Liver (tissue), 9 donors: Measurements from ENCODE around the gene CAPRIN2. TPM values are rescaled to one million over a fixed set of nuclear protein-coding genes. Genes with fewer than 3 reads are reported as not detected.

ENCODE experiments used
- DNase-seq: peaks from one replicate; pipeline ENCODE4 v3.0.0-alpha.2; 2017; ENCODE audit warnings: low spot score
- H3K27ac ChIP-seq, 2 donors: one replicate each; pipeline ENCODE4 v1.7.0; 2013; ENCODE audit warnings: inconsistent platforms in 2 of 2, low read length in 2 of 2, control low read depth in 1 of 2, low read depth in 1 of 2, mild to moderate bottlenecking in 1 of 2
- H3K27me3 ChIP-seq, 4 donors: one replicate each; pipeline versions ENCODE4 v1.6.1 to v1.7.0; 2013; ENCODE audit warnings: low read length in 3 of 4, inconsistent platforms in 1 of 4, mild to moderate bottlenecking in 1 of 4, moderate library complexity in 1 of 4; ENCODE audit not compliant: control insufficient read depth in 4 of 4, insufficient read depth in 4 of 4
- H3K36me3 ChIP-seq, 4 donors: one replicate each; pipeline versions ENCODE4 v1.6.1 to v1.7.0; 2013; ENCODE audit warnings: low read length in 3 of 4, mild to moderate bottlenecking in 3 of 4, low read depth in 1 of 4, moderate library complexity in 1 of 4; ENCODE audit not compliant: control insufficient read depth in 4 of 4, insufficient read depth in 3 of 4
- H3K4me1 ChIP-seq, 4 donors: one replicate each; pipeline versions ENCODE4 v1.6.1 to v1.7.0; 2013; ENCODE audit warnings: low read length in 3 of 4, mild to moderate bottlenecking in 3 of 4, moderate library complexity in 1 of 4; ENCODE audit not compliant: control insufficient read depth in 4 of 4, insufficient read depth in 4 of 4
- H3K4me3 ChIP-seq, 3 donors: one replicate each; pipeline versions ENCODE4 v1.6.1 to v1.7.0; 2013; ENCODE audit warnings: low read length in 3 of 3, control low read depth in 1 of 3, low read depth in 1 of 3, mild to moderate bottlenecking in 1 of 3
- H3K9ac ChIP-seq, 2 donors: one replicate each; pipeline ENCODE4 v1.7.0; 2013; ENCODE audit warnings: low read length in 2 of 2, mild to moderate bottlenecking in 2 of 2, moderate library complexity in 2 of 2, control low read depth in 1 of 2, low read depth in 1 of 2
- H3K9me3 ChIP-seq, 4 donors: one replicate each; pipeline versions ENCODE4 v1.6.1 to v1.7.0; 2013; ENCODE audit warnings: low read length in 3 of 4; ENCODE audit not compliant: control insufficient read depth in 4 of 4
- ATF3 ChIP-seq: IDR thresholded peaks from 2 replicates; pipeline ENCODE4 v1.6.1; 2016; ENCODE audit warnings: antibody characterized with exemption
- EGR1 ChIP-seq, 2 donors: IDR thresholded peaks; 2 replicates each; pipeline ENCODE4 v1.6.1; 2016 to 2018; ENCODE audit warnings: antibody characterized with exemption in 2 of 2, low read depth in 2 of 2
- FOXA1 ChIP-seq: IDR thresholded peaks from 2 replicates; pipeline ENCODE4 v1.6.1; 2016; ENCODE audit warnings: antibody characterized with exemption
- FOXA2 ChIP-seq: IDR thresholded peaks from 2 replicates; pipeline ENCODE4 v1.6.1; 2016; ENCODE audit warnings: antibody characterized with exemption
- GABPA ChIP-seq, 2 donors: IDR thresholded peaks in 1 of 2; conservative IDR thresholded peaks in 1 of 2; 2 replicates each; pipeline ENCODE4 v1.6.1; 2016; ENCODE audit warnings: antibody characterized with exemption in 2 of 2, mild to moderate bottlenecking in 1 of 2, moderate library complexity in 1 of 2
- HNF4A ChIP-seq, 2 donors: conservative IDR thresholded peaks; 2 replicates each; pipeline ENCODE4 v1.6.1; 2016; ENCODE audit warnings: antibody characterized with exemption in 2 of 2, mild to moderate bottlenecking in 2 of 2
- JUND ChIP-seq, 2 donors: IDR thresholded peaks; 2 replicates each; pipeline ENCODE4 v1.6.1; 2016; ENCODE audit warnings: antibody characterized with exemption in 2 of 2
- RAD21 ChIP-seq, 2 donors: IDR thresholded peaks; 2 replicates each; pipeline ENCODE4 v1.6.1; 2016; ENCODE audit warnings: antibody characterized with exemption in 2 of 2, mild to moderate bottlenecking in 2 of 2
- RXRA ChIP-seq, 2 donors: IDR thresholded peaks; 2 replicates each; pipeline ENCODE4 v1.6.1; 2017 to 2018; ENCODE audit warnings: antibody characterized with exemption in 2 of 2, mild to moderate bottlenecking in 1 of 2
- WGBS: extraction: QIAGEN DNeasy Blood & Tissue Kit; methylation state at CpG from one replicate; pipeline ENCODE4 v1.1.7; 2013; 5-methylcytosine and 5-hydroxymethylcytosine counted together
- polyA plus RNA-seq, 2 donors: library from polyadenylated mRNA; stranded (reverse) in 1 of 2; unstranded in 1 of 2; fragments of 200-250 nt in 1 of 2; fragments of >200 nt in 1 of 2; fragmentation: Nextera tagmentation in 1 of 2; extraction: Ambion mirVana in 1 of 2; gene quantifications; one replicate each; pipeline versions ENCODE4 v1.2.1 to v1.2.3, GENCODE V29; 2013 to 2015
- total RNA-seq, 2 donors: library from RNA; depleted of rRNA; stranded (reverse); fragments of >200 nt; gene quantifications; one replicate each; pipeline ENCODE4 v1.2.3, GENCODE V29; 2014
- TF ChIP-seq, protein P1 (sequence below): IDR thresholded peaks from 2 replicates; pipeline ENCODE4 v1.6.1; 2016; ENCODE audit warnings: antibody characterized with exemption, mild to moderate bottlenecking
- TF ChIP-seq, protein P2 (sequence below): IDR thresholded peaks from 2 replicates; pipeline ENCODE4 v1.6.1; 2016; ENCODE audit warnings: antibody characterized with exemption
- donor health status: healthy.
- donor health status: healthy.
- donor health status: healthy.
- donor health status: healthy.
- donor health status: healthy.

The CAPRIN2 gene
- total and polyA plus RNA-seq, 4 donors: 4.6 to 14.8 (median 9.4) TPM

- no peak overlapping the region for H3K9ac ChIP-seq
- no peak overlapping the region for H3K4me3 ChIP-seq
- no peaks in the 10 kb centered on the region for H3K9me3 ChIP-seq
- DNase-seq: no peak
- H3K36me3 ChIP-seq: peaks cover 1 to 18% (median 13%) of the 10 kb centered on the region in 4 donors
- no peak overlapping the region for H3K27ac ChIP-seq
- H3K4me1 ChIP-seq: no peaks in the 10 kb centered on the region
- no peaks in the 10 kb centered on the region for H3K27me3 ChIP-seq
- 88% methylated on average over 1 of the region's 1 CpG for WGBS
- TF ChIP-seq JUND (IDR thresholded peaks at IDR 0.05) (peak in 1 of 2 donors; percentile 8), EGR1 (IDR thresholded peaks at IDR 0.05; ENCODE audit: low read depth in 2 of 2) (no peak), ATF3 (no peak), GABPA (IDR thresholded peaks at IDR 0.05 in 1 of 2, conservative IDR thresholded peaks at IDR 0.05 in 1 of 2) (no peak)
- TF ChIP-seq, protein P1, sequence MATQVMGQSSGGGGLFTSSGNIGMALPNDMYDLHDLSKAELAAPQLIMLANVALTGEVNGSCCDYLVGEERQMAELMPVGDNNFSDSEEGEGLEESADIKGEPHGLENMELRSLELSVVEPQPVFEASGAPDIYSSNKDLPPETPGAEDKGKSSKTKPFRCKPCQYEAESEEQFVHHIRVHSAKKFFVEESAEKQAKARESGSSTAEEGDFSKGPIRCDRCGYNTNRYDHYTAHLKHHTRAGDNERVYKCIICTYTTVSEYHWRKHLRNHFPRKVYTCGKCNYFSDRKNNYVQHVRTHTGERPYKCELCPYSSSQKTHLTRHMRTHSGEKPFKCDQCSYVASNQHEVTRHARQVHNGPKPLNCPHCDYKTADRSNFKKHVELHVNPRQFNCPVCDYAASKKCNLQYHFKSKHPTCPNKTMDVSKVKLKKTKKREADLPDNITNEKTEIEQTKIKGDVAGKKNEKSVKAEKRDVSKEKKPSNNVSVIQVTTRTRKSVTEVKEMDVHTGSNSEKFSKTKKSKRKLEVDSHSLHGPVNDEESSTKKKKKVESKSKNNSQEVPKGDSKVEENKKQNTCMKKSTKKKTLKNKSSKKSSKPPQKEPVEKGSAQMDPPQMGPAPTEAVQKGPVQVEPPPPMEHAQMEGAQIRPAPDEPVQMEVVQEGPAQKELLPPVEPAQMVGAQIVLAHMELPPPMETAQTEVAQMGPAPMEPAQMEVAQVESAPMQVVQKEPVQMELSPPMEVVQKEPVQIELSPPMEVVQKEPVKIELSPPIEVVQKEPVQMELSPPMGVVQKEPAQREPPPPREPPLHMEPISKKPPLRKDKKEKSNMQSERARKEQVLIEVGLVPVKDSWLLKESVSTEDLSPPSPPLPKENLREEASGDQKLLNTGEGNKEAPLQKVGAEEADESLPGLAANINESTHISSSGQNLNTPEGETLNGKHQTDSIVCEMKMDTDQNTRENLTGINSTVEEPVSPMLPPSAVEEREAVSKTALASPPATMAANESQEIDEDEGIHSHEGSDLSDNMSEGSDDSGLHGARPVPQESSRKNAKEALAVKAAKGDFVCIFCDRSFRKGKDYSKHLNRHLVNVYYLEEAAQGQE: no peak
Measured at GRCh38 chr12:30725739-30726138, 29.0 kb downstream of the CAPRIN2 start.

- Histone ChIP-seq H3K9ac (no peak overlapping the region), H3K27ac (no peak overlapping the region), H3K27me3 (no peaks in the 10 kb centered on the region), H3K4me3 (no peak overlapping the region), H3K9me3 (no peaks in the 10 kb centered on the region), H3K4me1 (no peaks in the 10 kb centered on the region), H3K36me3 (peaks cover 0 to 29% (median 12%) of the 10 kb centered on the region in 4 donors)
- TF ChIP-seq RXRA (IDR thresholded peaks at IDR 0.05): no peak
- DNase-seq: no peak
- 89% methylated on average over 1 of the region's 1 CpG for WGBS
Measured at GRCh38 chr12:30719060-30719459, 35.7 kb downstream of the CAPRIN2 start.

DNA sequence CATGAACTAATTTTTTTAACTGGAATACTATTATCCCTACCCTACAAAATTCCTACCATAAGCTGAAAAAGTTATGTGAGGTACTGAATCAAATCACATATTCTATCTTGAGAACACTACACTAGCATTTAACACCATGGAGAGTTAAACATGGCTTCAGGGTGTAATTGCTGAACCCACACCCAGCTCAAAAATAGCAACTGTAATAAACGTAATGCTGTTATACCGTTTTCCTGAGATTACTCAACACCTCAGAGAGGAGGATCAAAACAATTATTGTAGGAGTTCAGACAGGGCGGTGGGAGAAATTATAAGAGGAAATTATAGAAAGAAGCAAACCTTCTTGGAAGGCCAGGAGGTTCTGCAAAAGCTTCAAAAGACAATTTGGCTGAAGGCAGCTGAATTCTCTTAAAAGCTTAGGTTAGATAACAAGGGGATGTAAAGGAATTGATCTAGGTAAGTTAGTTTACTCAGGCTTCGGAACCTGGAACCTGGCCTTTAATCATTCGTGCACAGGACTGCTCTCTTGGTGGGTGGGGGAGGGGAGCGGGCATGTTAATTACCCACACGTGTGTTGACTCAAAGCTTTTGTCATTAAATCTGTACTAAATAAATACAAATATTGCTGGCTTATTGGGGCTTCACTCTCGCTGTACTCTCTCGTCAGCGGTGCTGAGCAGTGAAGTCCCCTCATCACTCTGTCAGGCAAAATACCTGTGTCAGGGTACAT, 47.0 kb downstream of the CAPRIN2 start:
- Histone ChIP-seq H3K27ac (no peak overlapping the region), H3K9ac (no peak overlapping the region), H3K36me3 (peaks cover 2 to 13% (median 12%) of the 10 kb centered on the region in 4 donors), H3K27me3 (no peaks in the 10 kb centered on the region), H3K4me3 (no peak overlapping the region), H3K4me1 (no peaks in the 10 kb centered on the region), H3K9me3 (no peaks in the 10 kb centered on the region)
- DNase-seq: no peak
- 89% methylated on average over 10 of the region's 10 CpGs for WGBS
- no peak for TF ChIP-seq JUND (IDR thresholded peaks at IDR 0.05)
- no peak for TF ChIP-seq FOXA1
- no peak for TF ChIP-seq HNF4A (conservative IDR thresholded peaks at IDR 0.05)
- TF ChIP-seq FOXA2: no peak
- no peak for TF ChIP-seq RAD21 (IDR thresholded peaks at IDR 0.05)
- TF ChIP-seq EGR1 (IDR thresholded peaks at IDR 0.05; ENCODE audit: low read depth in 2 of 2): no peak
- TF ChIP-seq, protein P2, sequence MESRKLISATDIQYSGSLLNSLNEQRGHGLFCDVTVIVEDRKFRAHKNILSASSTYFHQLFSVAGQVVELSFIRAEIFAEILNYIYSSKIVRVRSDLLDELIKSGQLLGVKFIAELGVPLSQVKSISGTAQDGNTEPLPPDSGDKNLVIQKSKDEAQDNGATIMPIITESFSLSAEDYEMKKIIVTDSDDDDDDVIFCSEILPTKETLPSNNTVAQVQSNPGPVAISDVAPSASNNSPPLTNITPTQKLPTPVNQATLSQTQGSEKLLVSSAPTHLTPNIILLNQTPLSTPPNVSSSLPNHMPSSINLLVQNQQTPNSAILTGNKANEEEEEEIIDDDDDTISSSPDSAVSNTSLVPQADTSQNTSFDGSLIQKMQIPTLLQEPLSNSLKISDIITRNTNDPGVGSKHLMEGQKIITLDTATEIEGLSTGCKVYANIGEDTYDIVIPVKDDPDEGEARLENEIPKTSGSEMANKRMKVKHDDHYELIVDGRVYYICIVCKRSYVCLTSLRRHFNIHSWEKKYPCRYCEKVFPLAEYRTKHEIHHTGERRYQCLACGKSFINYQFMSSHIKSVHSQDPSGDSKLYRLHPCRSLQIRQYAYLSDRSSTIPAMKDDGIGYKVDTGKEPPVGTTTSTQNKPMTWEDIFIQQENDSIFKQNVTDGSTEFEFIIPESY: no peak
